Measurements from ENCODE around the gene GPX4. TPM values are rescaled to one million over a fixed set of nuclear protein-coding genes. Genes with fewer than 3 reads are reported as not detected.
A peak's percentile ranks its signal among the peaks of the same experiment; 100 is the strongest.

The GPX4 gene
- total and polyA plus RNA-seq, 2 experiments from 2014 or later, result 759 to 860 TPM

- peak overlapping the region; percentile 54 for H3K27ac ChIP-seq
- H3K9me3 ChIP-seq (ENCODE audit: low read depth), result no peaks in the 10 kb centered on the region
- no peaks in the 10 kb centered on the region for H3K27me3 ChIP-seq
- H3K4me1 ChIP-seq (ENCODE audit: low read depth), result peaks cover 15% of the 10 kb centered on the region
- H3K36me3 ChIP-seq, result peaks cover 3% of the 10 kb centered on the region
- DNase-seq (ENCODE audit: low read depth in 1 of 2, low spot score in 1 of 2), result peak in 1 of 2 donors; percentile 29
- peak overlapping the region; percentile 30 for H3K4me3 ChIP-seq
- TF ChIP-seq CTCF (IDR thresholded peaks at IDR 0.05; ENCODE audit: low read depth, low read length), result no peak
These were observed 27.2 kb downstream of the GPX4 start for GRCh38 chr19:1130771-1131717.

- H3K27ac ChIP-seq, result peak overlapping the region; percentile 54
- no peaks in the 10 kb centered on the region for H3K9me3 ChIP-seq (ENCODE audit: low read depth)
- no peaks in the 10 kb centered on the region for H3K27me3 ChIP-seq
- peaks cover 3% of the 10 kb centered on the region for H3K36me3 ChIP-seq
- peaks cover 15% of the 10 kb centered on the region for H3K4me1 ChIP-seq (ENCODE audit: low read depth)
- peak overlapping the region; percentile 30 for H3K4me3 ChIP-seq
- TF ChIP-seq CTCF (IDR thresholded peaks at IDR 0.05; ENCODE audit: low read depth, low read length), result peak; percentile 27
- DNase-seq (ENCODE audit: low read depth in 1 of 2, low spot score in 1 of 2), result peak; percentile 73 to 94
These were observed 28.1 kb downstream of the GPX4 start for GRCh38 chr19:1131718-1132551.

- Histone ChIP-seq H3K27ac (peak overlapping the region; percentile 54), H3K27me3 (no peaks in the 10 kb centered on the region), H3K36me3 (no peaks in the 10 kb centered on the region), H3K4me3 (no peak overlapping the region), H3K4me1 (ENCODE audit: low read depth) (peaks cover 15% of the 10 kb centered on the region), H3K9me3 (ENCODE audit: low read depth) (no peaks in the 10 kb centered on the region)
- peak in 1 of 2 donors; percentile 54 for DNase-seq (ENCODE audit: low read depth in 1 of 2, low spot score in 1 of 2)
- no peak for TF ChIP-seq CTCF (IDR thresholded peaks at IDR 0.05; ENCODE audit: low read depth, low read length)
These were observed 29.0 kb downstream of the GPX4 start for GRCh38 chr19:1132552-1133383.

GRCh38 chr19:1133471-1133929 lies 29.7 kb downstream of the GPX4 start:
- TF ChIP-seq CTCF (IDR thresholded peaks at IDR 0.05; ENCODE audit: low read depth, low read length), result no peak
- DNase-seq (ENCODE audit: low read depth in 1 of 2, low spot score in 1 of 2), result peak in 1 of 2 donors; percentile 26
- H3K4me1 ChIP-seq (ENCODE audit: low read depth), result peaks cover 15% of the 10 kb centered on the region

GRCh38 chr19:1134431-1134830 lies 30.6 kb downstream of the GPX4 start:
- Histone ChIP-seq H3K36me3 (no peaks in the 10 kb centered on the region), H3K27me3 (no peaks in the 10 kb centered on the region), H3K27ac (no peak overlapping the region), H3K9me3 (ENCODE audit: low read depth) (no peaks in the 10 kb centered on the region), H3K4me3 (no peak overlapping the region), H3K4me1 (ENCODE audit: low read depth) (peaks cover 15% of the 10 kb centered on the region)
- DNase-seq (ENCODE audit: low read depth in 1 of 2, low spot score in 1 of 2), result peak in 1 of 2 donors; percentile 76
- TF ChIP-seq CTCF (IDR thresholded peaks at IDR 0.05; ENCODE audit: low read depth, low read length), result no peak

More at GRCh38 chr19:1133471-1133929, 29.7 kb downstream of the GPX4 start:
- no peak overlapping the region for H3K27ac ChIP-seq
- no peaks in the 10 kb centered on the region for H3K9me3 ChIP-seq (ENCODE audit: low read depth)
- no peaks in the 10 kb centered on the region for H3K36me3 ChIP-seq
- no peak overlapping the region for H3K4me3 ChIP-seq
- no peaks in the 10 kb centered on the region for H3K27me3 ChIP-seq
